ENCODE measurements around the gene PRRC2A.

DNA sequence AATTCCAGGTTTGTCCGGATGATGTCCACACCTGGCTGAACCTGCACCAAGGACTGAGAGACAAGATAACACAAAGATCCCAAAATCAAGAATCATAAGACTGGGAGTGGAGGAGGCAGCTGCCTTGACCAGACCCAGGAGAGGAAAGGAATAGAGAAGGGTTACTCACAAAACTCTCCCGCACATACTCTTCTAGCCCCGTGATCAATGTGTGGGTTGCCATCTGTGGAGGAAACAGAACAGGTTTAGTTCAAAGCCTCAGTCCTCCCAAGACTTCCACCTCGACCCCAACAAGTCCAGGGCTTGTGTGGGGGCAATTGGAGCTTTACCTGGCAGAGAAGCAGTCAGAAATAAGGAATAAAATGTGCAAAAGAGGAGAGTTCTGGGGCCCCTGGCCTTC, 20.9 kb downstream of the PRRC2A start:
- TF ChIP-seq GABPA (IDR thresholded peaks at IDR 0.05; ENCODE audit: low read depth) (no peak), CTCF (IDR thresholded peaks at IDR 0.05; ENCODE audit: insufficient read depth, low read length) (no peak)
